ENCODE results near the gene SNX25.

Gene SNX25

DNA sequence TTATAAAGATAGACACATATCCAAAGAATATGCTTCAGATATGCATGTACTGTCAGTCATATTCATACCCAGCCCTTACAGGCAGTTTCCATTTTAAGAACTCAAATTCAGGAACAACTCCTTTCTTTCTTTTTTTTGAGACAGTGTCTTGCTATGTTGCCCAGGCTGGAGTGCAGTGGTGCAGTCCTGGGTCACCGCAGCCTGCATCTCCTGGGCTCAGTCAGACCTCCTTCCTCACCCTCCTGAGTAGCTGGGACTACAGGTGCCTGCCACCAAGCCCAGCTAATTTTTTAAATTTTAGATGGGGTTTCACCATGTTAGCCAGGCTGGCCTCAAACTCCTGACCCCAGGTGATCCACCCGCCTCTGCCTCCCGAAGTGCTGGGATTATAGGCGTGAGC lies 34.5 kb downstream of the SNX25 start:
- H3K4me3 ChIP-seq (ENCODE audit: low read depth, low read length) = no peak overlapping the region
- TF ChIP-seq, protein P1, sequence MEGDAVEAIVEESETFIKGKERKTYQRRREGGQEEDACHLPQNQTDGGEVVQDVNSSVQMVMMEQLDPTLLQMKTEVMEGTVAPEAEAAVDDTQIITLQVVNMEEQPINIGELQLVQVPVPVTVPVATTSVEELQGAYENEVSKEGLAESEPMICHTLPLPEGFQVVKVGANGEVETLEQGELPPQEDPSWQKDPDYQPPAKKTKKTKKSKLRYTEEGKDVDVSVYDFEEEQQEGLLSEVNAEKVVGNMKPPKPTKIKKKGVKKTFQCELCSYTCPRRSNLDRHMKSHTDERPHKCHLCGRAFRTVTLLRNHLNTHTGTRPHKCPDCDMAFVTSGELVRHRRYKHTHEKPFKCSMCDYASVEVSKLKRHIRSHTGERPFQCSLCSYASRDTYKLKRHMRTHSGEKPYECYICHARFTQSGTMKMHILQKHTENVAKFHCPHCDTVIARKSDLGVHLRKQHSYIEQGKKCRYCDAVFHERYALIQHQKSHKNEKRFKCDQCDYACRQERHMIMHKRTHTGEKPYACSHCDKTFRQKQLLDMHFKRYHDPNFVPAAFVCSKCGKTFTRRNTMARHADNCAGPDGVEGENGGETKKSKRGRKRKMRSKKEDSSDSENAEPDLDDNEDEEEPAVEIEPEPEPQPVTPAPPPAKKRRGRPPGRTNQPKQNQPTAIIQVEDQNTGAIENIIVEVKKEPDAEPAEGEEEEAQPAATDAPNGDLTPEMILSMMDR (IDR thresholded peaks at IDR 0.05; ENCODE audit: borderline replicate concordance, insufficient read depth, low read depth, low read length) = no peak

DNA sequence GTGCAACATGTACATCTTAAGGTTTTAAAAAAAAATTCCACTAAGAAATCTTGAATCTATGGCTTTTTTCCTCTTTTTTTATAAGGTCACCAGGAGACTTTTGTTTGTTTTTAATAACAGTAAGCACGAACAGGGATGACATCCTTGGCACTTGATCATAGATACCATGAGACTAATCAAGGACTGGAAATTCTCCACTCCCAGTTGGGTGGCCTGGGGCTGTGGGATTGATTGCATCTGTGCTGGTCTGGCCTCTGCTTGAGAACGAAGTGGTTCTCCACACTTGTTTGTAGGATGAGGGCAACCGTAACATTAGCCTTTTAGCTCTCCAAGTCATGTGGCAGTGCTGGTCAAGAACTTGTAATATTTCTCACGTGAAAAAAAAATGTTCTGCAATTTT lies 35.4 kb downstream of the SNX25 start:
- TF ChIP-seq, protein P1 (IDR thresholded peaks at IDR 0.05; ENCODE audit: borderline replicate concordance, insufficient read depth, low read depth, low read length) = no peak
- H3K4me3 ChIP-seq (ENCODE audit: low read depth, low read length) = no peak overlapping the region

DNA sequence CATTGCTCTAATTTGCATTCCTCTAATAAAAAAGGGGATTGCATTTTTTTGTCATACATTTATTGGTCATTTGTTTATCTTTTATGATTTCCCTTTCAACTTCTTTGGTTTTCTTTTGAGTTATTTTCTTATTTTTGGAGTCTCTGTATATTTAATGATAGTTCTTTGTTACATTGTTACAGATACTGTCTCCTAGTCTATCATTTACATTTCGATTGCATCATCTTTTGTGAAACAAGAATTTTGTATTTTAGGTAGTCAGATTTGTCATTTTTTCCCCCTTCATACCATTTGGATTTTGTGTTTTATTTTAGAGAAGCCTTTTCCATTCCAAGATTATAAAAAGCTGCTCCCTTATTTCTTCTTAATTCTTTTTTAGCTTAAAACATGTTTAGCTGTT lies 37.1 kb downstream of the SNX25 start:
- TF ChIP-seq, protein P1 (IDR thresholded peaks at IDR 0.05; ENCODE audit: borderline replicate concordance, insufficient read depth, low read depth, low read length) = no peak
- no peak overlapping the region for H3K4me3 ChIP-seq (ENCODE audit: low read depth, low read length)

DNA sequence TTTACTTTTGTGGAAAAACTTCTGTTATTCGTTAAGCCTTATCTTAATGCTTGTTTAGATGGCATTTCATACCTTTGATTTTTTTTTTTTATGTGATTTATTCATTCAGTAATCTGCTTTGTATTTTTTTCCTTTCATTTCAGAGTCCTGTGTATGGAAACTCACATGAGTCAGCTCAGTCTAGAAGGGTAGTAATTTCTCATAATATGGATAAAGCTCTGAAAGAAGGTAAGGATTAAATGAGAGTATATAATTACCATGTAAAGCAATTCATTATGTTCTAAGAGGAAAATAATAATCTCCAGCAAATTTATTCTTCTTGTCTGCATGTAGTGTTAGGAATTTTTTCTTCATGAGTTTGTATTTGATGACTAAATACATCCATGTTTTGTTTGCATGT lies 37.8 kb downstream of the SNX25 start:
- TF ChIP-seq, protein P1 (IDR thresholded peaks at IDR 0.05; ENCODE audit: borderline replicate concordance, insufficient read depth, low read depth, low read length) = no peak
- no peak overlapping the region for H3K4me3 ChIP-seq (ENCODE audit: low read depth, low read length)

DNA sequence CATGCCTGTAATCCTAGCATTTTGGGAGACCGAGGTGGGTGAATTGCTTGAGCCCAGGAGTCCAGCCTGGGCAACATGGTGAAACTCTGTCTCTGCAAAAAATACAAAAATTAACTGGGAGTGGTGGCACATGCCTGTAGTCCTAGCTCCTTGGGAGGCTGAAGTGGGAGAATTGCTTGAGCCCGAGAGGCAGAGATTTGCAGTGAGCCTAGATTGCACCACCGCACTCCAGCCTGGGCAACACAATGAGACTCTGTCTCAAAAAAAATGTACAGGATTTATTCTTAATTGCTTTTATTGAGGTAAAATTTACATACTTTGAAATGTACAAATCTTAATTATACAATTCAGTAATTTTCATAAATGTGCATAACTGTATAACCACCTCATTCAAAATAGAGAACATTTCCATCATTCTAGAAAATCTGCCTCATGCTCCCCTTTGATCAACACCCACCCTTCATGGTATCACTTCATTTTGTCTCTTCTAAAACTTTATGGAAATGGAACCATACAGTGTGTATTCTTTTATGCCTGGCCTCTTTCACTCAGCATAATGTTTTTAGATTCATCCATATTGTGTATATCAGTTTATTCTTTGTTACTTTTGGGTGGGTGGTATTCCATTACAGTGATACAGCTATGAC lies 39.1 kb downstream of the SNX25 start:
- no peak overlapping the region for H3K4me3 ChIP-seq (ENCODE audit: low read depth, low read length)
- TF ChIP-seq, protein P1 (IDR thresholded peaks at IDR 0.05; ENCODE audit: borderline replicate concordance, insufficient read depth, low read depth, low read length) = no peak

DNA sequence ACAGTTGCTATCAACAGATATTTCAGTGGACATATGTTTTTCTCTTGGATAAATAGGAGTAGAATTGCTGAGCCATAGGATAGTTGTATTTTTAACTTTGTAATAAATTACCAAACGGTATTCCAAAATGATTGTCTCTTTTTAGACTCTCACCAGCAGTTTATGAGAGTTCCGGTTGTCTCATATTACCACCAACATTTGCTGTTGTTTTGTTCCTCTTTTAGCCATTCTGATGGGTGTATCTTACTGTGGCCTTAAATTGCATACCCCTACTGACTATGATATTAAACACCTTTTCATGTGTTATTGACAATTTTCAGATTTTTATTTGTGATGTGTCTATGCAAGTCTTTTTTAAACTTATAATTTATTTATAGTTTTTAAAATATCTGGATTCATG lies 39.7 kb downstream of the SNX25 start:
- H3K4me3 ChIP-seq (ENCODE audit: low read depth, low read length) = no peak overlapping the region
- TF ChIP-seq, protein P1 (IDR thresholded peaks at IDR 0.05; ENCODE audit: borderline replicate concordance, insufficient read depth, low read depth, low read length) = no peak

DNA sequence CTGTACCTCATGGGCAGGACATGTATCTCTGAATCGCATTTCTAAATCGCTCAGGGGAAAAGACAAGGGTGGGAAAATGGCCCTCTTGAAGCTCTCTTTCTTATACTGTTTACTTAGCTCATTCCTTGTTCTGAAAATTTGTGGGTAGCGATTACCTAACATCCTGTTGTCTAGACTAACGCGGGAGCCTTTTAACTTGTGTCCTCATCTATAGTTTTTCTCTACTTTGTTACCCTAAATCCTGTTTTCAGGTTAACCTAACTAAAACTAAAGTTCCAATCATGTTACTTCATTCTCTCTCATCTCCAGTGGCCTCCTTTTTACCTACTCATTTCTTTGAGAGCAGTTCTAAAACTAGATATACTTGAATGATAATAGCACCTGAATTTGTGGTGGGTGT lies 45.0 kb downstream of the SNX25 start:
- no peak overlapping the region for H3K4me3 ChIP-seq (ENCODE audit: low read depth, low read length)
- TF ChIP-seq, protein P1 (IDR thresholded peaks at IDR 0.05; ENCODE audit: borderline replicate concordance, insufficient read depth, low read depth, low read length) = no peak
